ENCODE data around the gene PLAC9.

DNA sequence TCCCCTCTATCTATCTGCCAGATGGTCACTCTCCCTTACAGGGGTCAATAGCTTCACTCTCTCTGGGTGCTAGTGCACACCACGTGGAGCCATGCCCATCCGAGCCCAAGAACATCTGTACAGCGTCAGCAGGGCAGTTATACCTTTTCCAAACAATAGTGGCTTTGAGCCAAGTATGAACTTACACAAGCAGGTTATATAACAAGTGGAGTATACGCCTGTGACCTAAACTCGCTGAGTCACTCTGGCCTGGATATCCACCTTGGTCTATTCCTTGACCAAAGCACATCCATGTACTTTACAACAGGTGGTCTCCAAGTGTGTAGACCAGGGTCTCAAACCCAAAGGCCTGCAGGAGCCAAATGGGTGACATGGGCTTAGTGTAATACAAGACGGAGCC, 20.3 kb downstream of the PLAC9 start:
- TF ChIP-seq, protein P1, sequence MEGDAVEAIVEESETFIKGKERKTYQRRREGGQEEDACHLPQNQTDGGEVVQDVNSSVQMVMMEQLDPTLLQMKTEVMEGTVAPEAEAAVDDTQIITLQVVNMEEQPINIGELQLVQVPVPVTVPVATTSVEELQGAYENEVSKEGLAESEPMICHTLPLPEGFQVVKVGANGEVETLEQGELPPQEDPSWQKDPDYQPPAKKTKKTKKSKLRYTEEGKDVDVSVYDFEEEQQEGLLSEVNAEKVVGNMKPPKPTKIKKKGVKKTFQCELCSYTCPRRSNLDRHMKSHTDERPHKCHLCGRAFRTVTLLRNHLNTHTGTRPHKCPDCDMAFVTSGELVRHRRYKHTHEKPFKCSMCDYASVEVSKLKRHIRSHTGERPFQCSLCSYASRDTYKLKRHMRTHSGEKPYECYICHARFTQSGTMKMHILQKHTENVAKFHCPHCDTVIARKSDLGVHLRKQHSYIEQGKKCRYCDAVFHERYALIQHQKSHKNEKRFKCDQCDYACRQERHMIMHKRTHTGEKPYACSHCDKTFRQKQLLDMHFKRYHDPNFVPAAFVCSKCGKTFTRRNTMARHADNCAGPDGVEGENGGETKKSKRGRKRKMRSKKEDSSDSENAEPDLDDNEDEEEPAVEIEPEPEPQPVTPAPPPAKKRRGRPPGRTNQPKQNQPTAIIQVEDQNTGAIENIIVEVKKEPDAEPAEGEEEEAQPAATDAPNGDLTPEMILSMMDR (IDR thresholded peaks at IDR 0.05) = no peak
- no peak for TF ChIP-seq POLR2A (IDR thresholded peaks at IDR 0.05)

All from Peyer's patch (tissue), 4 donors.